Vagina (tissue), 2 donors: ENCODE results near the gene SMARCC1. TPM values are rescaled to one million over a fixed set of nuclear protein-coding genes. Genes with fewer than 3 reads are reported as not detected.

ENCODE experiments used
- DNase-seq, 2 donors: peaks; one replicate each; pipeline ENCODE4 v3.0.0-alpha.2; 2017; ENCODE audit errors: extremely low spot score in 2 of 2
- H3K27ac ChIP-seq: fragments of 200-600 bp; sonication (generic); one replicate; pipeline ENCODE4 v1.5.1; 2019
- H3K27me3 ChIP-seq: fragments of 200-600 bp; sonication (generic); one replicate; pipeline ENCODE4 v1.5.1; 2019
- H3K36me3 ChIP-seq, 2 donors: fragments of 200-600 bp; sonication (generic); one replicate each; pipeline ENCODE4 v1.5.1; 2017 to 2019
- H3K4me1 ChIP-seq: fragments of 200-600 bp; sonication (generic); one replicate; pipeline ENCODE4 v1.5.1; 2019
- H3K4me3 ChIP-seq, 2 donors: fragments of 200-600 bp; sonication (generic); 1 replicate in 1 of 2; 2 replicates in 1 of 2; pipeline ENCODE4 v1.5.1; 2016 to 2019
- H3K9me3 ChIP-seq: fragments of 200-600 bp; sonication (generic); one replicate; pipeline ENCODE4 v1.5.1; 2019
- CTCF ChIP-seq, 3 experiments: fragments of 450-650 bp in 2 of 3; fragments of 200-600 bp in 1 of 3; sonication (generic) in 1 of 3; IDR thresholded peaks; one replicate each; pipeline ENCODE4 v1.5.1; 2017 to 2019; ENCODE audit warnings: antibody characterized with exemption in 3 of 3, mild to moderate bottlenecking in 2 of 3, moderate library complexity in 2 of 3
- POLR2A ChIP-seq, 2 donors: fragments of 450-650 bp; IDR thresholded peaks; one replicate each; pipeline ENCODE4 v1.6.1; 2017; ENCODE audit warnings: antibody characterized with exemption in 2 of 2, mild to moderate bottlenecking in 2 of 2, moderate library complexity in 2 of 2
- POLR2AphosphoS5 ChIP-seq, 2 donors: sonication (generic); formaldehyde crosslinking; IDR thresholded peaks; one replicate each; pipeline ENCODE4 v1.9.0; 2017; ENCODE audit warnings: antibody characterized with exemption in 2 of 2, mild to moderate bottlenecking in 2 of 2, low read depth in 1 of 2; ENCODE audit not compliant: insufficient read depth in 1 of 2
- intact Hi-C: fragments of 100-400 bp; cut with DNase I; formaldehyde crosslinking; loops from one replicate; pipeline ENCODE4 v1.15.1; 2023
- total RNA-seq: library from RNA; depleted of rRNA; stranded (reverse); fragments of >200 nt; gene quantifications from one replicate; pipeline ENCODE4 v1.2.3, GENCODE V29; 2016

Gene SMARCC1
- total RNA-seq, 1 donor from 2014 or later = 39.0 TPM

DNA sequence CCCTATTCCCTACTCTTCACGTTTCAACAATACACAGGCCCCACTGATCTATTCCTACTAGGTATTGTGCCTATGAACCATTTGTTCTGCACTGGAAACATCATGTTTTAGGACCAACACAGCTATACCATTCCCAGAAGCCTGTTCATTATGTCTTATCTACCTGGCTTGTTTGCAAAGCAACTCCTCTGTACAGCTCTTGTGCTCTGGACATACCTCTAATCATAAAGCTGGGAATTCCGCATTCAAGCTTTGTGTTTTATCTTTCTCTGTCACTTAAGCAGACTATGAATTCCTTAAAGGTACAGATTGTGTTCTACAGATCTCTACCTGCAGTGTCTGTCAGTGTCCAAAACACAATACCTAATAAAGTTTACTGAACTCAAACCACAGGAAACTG lies 115.6 kb downstream of the SMARCC1 start:
- intact Hi-C loops = no loop called here
- Histone ChIP-seq H3K4me1 (no peaks in the 10 kb centered on the region), H3K9me3 (no peaks in the 10 kb centered on the region), H3K27me3 (no peaks in the 10 kb centered on the region), H3K4me3 (no peak overlapping the region), H3K27ac (no peak overlapping the region), H3K36me3 (peaks cover 0 to 10% of the 10 kb centered on the region in 2 donors)
- TF ChIP-seq POLR2AphosphoS5 (IDR thresholded peaks at IDR 0.05; ENCODE audit: insufficient read depth in 1 of 2, low read depth in 1 of 2) (no peak), POLR2A (IDR thresholded peaks at IDR 0.05) (no peak), CTCF (IDR thresholded peaks at IDR 0.05) (no peak)
- no peak for DNase-seq

DNA sequence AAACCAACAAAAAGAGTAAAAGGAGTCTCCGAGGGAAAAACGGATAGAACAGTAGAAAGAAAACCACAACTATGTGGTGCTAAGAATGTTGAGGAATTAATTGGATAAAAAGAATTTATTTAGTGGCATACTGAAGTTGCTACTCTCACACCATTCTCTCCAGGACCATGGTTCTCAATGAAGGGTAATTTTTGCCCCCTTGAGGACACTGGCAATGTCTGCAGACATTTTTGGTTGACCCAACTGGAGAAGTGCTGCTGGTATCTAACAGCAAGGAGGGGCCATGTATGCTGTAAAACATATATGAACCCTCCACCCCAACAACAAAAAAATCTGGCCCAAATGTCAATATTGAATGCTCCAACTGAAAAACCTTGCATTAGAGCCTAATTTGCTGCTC lies 117.2 kb downstream of the SMARCC1 start:
- Histone ChIP-seq H3K27me3 (no peaks in the 10 kb centered on the region), H3K36me3 (peaks cover 0 to 5% of the 10 kb centered on the region in 2 donors), H3K9me3 (no peaks in the 10 kb centered on the region), H3K4me1 (no peaks in the 10 kb centered on the region), H3K27ac (no peak overlapping the region), H3K4me3 (no peak overlapping the region)
- DNase-seq = no peak
- intact Hi-C loops = no loop called here
- TF ChIP-seq POLR2AphosphoS5 (IDR thresholded peaks at IDR 0.05; ENCODE audit: insufficient read depth in 1 of 2, low read depth in 1 of 2) (no peak), CTCF (IDR thresholded peaks at IDR 0.05) (no peak), POLR2A (IDR thresholded peaks at IDR 0.05) (no peak)

DNA sequence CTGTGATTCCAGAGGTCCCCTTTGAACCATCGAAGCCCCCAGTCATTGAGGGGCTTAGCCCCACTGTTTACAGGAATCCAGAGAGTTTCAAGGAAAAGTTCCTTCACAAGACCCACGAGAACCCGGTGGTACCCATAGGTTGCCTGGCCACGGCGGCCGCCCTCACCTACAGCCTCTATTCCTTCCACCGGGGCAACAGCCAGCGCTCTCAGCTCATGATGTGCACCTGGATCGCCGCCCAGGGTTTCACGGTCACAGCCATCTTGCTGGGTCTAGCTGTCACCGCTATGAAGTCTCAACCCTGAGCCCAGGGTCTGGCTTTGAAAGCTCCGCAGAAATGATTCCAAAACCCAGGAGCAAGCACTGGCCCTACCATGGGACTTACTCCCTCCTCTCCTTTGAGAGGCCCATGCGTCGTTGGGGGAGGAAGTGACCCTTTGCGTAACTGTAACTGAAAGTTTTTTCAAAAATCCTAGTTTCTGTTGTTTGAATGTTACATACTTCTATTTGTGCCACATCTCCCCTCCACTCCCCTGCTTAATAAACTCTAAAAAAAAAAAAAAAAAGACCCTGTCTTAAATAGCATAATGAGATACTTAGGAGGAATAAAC lies 118.0 kb downstream of the SMARCC1 start:
- H3K4me1 ChIP-seq = no peaks in the 10 kb centered on the region
- no peak overlapping the region for H3K27ac ChIP-seq
- H3K9me3 ChIP-seq = no peaks in the 10 kb centered on the region
- DNase-seq = no peak
- no peak overlapping the region for H3K4me3 ChIP-seq
- TF ChIP-seq POLR2AphosphoS5 (IDR thresholded peaks at IDR 0.05; ENCODE audit: insufficient read depth in 1 of 2, low read depth in 1 of 2) = no peak
- TF ChIP-seq POLR2A (IDR thresholded peaks at IDR 0.05) = no peak
- TF ChIP-seq CTCF (IDR thresholded peaks at IDR 0.05) = no peak
- no peaks in the 10 kb centered on the region for H3K27me3 ChIP-seq
- H3K36me3 ChIP-seq = peaks cover 0 to 6% of the 10 kb centered on the region in 2 donors
- intact Hi-C loops = no loop called here

DNA sequence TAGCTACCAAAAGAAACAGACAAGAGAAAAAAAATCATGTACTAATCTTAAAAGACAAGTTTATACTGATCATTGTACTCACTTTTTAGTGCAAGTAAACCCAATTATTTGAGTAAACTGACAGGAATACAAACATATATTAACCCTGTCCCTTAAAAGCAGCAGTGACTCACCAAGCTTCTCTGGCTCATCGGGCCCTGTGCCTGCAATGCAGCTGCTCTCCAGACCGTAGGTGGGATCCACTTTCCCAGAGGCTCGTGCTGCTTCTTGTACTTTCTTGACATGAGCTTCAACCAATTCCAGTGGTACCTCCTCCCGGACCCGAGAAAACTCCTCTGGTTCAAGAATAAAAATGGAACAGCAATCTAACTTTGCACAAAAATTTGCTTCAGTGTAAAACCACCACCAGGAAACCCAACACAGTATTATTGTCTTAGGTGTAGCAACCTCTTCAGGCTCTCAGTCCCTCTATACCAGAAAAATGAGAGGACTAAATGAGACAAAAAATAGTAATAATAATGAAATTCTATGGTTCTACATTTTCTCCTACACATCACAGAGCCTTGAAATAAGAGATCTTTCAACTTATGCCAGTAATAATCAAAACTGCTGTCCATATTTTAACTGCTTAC lies 120.5 kb downstream of the SMARCC1 start:
- peaks cover 0 to 16% of the 10 kb centered on the region in 2 donors for H3K36me3 ChIP-seq
- H3K4me3 ChIP-seq = no peak overlapping the region
- DNase-seq = no peak
- no peaks in the 10 kb centered on the region for H3K9me3 ChIP-seq
- intact Hi-C loops = no loop called here
- TF ChIP-seq POLR2AphosphoS5 (IDR thresholded peaks at IDR 0.05; ENCODE audit: insufficient read depth in 1 of 2, low read depth in 1 of 2) (no peak), CTCF (IDR thresholded peaks at IDR 0.05) (no peak), POLR2A (IDR thresholded peaks at IDR 0.05) (no peak)
- no peak overlapping the region for H3K27ac ChIP-seq
- H3K4me1 ChIP-seq = no peaks in the 10 kb centered on the region
- H3K27me3 ChIP-seq = no peaks in the 10 kb centered on the region

DNA sequence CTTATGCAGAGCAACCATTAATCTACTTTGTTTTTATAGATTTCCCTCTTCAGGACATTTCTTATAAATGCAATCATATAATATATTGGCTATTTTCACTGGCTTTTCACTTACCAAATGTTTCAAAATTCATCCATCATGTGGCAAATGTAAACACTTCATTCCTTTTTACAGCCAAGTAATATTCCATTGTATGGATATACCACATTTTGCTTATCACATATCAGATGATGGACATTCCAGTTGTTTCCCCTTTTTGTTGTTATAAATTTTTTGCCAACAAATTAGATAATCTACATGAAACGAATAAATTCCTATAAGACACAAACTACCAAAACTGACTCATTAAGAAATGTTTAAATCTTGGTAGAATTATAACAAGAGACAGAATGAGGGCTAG lies 123.2 kb downstream of the SMARCC1 start:
- Histone ChIP-seq H3K36me3 (peaks cover 0 to 16% of the 10 kb centered on the region in 2 donors), H3K4me3 (no peak overlapping the region), H3K27me3 (no peaks in the 10 kb centered on the region), H3K4me1 (no peaks in the 10 kb centered on the region), H3K9me3 (no peaks in the 10 kb centered on the region), H3K27ac (no peak overlapping the region)
- no peak for DNase-seq
- TF ChIP-seq POLR2A (IDR thresholded peaks at IDR 0.05) (no peak), CTCF (IDR thresholded peaks at IDR 0.05) (no peak), POLR2AphosphoS5 (IDR thresholded peaks at IDR 0.05; ENCODE audit: insufficient read depth in 1 of 2, low read depth in 1 of 2) (no peak)
- intact Hi-C loops = no loop called here
